Prostate gland (tissue), 2 donors: ENCODE results near the gene FURIN.

Experiments used
- CTCF ChIP-seq, 4 experiments: fragments of 200-600 bp in 2 of 4; fragments of 450-650 bp in 2 of 4; sonication (generic) in 2 of 4; IDR thresholded peaks; 1 replicate in 3 of 4; 2 replicates in 1 of 4; pipeline ENCODE4 v1.5.1; 2016 to 2019; ENCODE audit warnings: antibody characterized with exemption in 4 of 4, mild to moderate bottlenecking in 2 of 4, moderate library complexity in 2 of 4
- POLR2AphosphoS5 ChIP-seq: sonication (generic); formaldehyde crosslinking; IDR thresholded peaks from one replicate; pipeline ENCODE4 v1.6.1; 2017; ENCODE audit warnings: antibody characterized with exemption

DNA sequence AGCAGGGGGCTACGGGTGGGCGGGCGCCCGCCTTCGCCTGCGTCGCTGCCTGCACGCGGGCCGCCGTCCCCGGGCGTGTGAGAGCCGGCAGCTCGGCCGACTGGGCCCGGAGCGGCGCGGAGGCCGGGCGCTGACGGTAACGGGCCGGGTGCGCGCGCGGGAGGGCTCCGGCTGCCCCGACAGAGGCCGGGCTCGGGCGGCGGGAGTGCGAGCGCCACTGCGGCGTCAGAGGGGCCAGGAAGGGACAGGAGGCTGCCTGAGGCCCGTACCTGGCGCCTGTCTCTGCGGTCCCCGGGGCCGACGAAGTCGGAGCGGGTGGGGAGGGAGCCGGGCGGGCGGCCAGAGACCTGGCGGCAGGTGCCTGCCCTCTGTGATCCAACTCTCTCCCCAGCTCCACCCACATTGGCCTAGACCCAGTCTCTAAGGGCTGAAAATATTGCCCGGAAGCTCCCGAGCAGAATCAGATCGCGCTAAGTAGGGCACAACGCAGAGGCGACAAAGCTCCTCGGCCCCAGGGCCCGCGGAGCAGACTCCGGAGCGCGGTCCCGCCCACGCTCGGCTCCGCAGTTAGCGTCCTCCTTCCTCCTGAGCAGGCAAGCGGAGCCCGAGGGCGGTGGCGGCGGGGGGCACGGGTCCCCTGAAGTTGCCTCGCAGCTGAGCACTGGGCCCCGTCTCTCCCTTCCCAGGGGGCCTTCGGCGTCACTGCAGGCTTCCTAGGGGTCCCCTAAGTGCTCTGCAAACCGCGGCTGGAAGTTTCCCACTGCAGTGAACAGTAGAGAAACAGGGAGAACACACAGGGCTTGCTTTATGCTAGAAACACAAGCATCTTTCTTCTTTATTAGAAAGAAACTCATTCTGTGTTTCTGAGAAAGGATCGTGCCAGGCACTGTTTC lies 34.7 kb downstream of the FURIN start, which contains the start of gene MAN2A2:
- peak; percentile 13 for TF ChIP-seq POLR2AphosphoS5
- TF ChIP-seq CTCF (IDR thresholded peaks at IDR 0.05), result no peak
